ENCODE data around the gene COL4A1.

The COL4A1 gene

GRCh38 chr13:110254751-110255553, 52.0 kb downstream of the COL4A1 start:
- DNase-seq, result no peak

DNA sequence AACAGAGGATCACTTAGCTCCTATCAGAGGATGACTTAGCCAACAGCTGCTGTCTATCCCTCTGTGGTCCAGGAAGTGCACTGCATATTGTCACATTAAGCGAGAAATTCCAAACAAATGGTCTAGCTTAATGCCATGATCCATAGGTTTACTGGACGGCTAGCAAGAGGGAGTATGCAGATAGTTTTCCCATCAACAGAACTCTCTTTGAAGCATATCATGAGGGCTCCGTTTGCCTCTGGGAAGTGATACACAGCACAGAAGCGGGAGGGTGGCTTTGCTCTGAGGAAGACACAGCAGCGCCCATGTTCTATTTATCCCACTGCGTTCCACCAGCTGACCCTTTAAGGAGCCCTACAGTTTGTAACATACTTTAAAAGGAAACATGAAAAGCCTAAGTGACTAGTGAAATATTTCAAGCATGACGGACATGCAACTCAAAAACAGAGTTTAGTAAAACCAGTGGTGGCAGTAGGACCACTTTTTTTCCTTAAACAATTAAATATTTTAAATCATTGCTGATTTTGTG, 52.7 kb downstream of the COL4A1 start:
- DNase-seq, result no peak

DNA sequence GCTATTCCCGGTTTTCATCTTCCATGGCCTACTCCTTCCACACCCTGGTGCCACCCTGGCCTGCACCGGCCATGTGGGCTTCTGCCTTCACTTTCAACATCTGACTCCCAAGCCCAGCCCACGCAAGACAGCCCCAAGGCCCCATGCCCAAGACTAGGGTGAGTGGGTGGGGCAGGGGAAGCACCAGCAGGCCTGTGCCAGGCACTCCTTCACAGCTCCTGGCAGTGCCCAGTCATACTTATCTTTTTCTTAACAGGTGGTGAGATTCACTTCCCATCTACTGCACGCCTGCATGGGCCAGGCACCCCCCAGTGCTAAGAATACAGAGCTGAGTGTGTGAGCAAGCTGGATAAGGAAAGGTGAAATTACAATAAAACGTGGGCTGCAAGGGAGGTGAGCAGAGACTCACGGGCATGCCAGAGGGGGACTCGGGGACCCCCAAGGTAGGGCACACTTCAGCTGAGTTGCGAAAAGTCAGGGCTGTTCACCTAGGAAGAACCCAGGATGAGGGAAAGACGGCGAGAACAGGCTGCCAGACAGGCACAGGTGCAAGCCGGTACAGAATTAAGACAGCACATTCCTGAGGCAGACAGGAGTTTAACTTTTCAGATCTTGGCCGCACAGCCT, 55.7 kb downstream of the COL4A1 start:
- DNase-seq, result no peak

- DNase-seq, result no peak
These were observed 56.6 kb downstream of the COL4A1 start for GRCh38 chr13:110250258-110250891.

GRCh38 chr13:110249326-110249725, 57.6 kb downstream of the COL4A1 start:
- no peak for DNase-seq

DNA sequence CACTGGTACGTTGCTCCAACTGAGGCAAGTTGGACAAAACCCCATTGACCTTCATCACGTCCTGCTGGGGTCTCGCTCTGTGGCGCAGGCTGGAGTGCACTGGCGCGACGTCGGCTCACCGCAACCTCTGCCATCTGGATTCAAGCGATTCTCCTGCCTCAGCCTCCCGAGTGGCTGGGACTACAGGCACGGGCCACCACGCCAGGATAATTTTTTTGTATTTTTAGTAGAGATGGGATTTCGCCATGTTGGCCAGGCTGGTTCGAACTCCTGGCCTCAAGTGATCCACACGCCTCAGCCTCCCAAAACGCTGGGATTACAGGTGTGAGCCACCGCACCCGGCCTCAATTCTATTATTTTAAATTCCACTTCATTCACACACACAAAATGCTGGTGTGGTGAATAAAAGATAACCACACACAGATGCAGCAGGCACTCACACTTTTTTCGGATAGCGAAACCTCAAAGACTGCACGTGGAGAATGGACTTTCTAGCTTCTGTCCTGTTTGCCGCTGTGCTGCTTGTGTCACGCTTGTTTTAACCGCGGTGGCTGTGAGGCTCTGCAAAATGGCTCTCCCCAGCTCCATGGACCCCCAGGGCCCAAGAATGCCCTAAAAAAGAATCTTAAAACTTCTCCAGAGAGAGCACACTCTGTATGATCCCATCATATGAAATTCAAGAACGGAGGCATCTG, 58.4 kb downstream of the COL4A1 start:
- no peak for DNase-seq

GRCh38 chr13:110246530-110246929, 60.4 kb downstream of the COL4A1 start:
- no peak for DNase-seq

- DNase-seq, result no peak
These were observed 61.5 kb downstream of the COL4A1 start for GRCh38 chr13:110245416-110245899.

DNA sequence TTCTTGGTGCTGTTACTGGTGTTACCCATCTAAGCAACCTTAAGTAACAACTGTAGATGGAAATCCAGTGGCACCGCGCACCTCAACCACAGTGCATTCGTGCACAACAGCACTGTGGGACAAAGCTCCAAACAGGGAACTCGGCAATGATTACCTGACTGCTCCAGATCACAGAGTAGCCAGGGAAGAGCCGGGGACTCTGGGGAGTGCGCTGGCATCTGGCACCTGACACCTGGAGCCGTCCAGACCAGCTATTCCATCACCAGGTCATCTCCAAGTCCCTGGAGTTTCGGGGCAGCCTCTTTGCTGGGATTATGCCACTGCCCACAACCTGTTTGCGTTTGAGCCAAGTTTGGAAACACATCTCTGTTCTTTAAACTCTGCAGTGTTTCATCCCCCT, 62.0 kb downstream of the COL4A1 start:
- DNase-seq, result no peak

GRCh38 chr13:110244071-110244830, 62.7 kb downstream of the COL4A1 start:
- DNase-seq, result no peak

- no peak for DNase-seq
These were observed 64.3 kb downstream of the COL4A1 start for GRCh38 chr13:110242615-110243014.

GRCh38 chr13:110240943-110241342, 66.0 kb downstream of the COL4A1 start:
- no peak for DNase-seq

- DNase-seq, result no peak
These were observed 66.6 kb downstream of the COL4A1 start for GRCh38 chr13:110240352-110240751.

DNA sequence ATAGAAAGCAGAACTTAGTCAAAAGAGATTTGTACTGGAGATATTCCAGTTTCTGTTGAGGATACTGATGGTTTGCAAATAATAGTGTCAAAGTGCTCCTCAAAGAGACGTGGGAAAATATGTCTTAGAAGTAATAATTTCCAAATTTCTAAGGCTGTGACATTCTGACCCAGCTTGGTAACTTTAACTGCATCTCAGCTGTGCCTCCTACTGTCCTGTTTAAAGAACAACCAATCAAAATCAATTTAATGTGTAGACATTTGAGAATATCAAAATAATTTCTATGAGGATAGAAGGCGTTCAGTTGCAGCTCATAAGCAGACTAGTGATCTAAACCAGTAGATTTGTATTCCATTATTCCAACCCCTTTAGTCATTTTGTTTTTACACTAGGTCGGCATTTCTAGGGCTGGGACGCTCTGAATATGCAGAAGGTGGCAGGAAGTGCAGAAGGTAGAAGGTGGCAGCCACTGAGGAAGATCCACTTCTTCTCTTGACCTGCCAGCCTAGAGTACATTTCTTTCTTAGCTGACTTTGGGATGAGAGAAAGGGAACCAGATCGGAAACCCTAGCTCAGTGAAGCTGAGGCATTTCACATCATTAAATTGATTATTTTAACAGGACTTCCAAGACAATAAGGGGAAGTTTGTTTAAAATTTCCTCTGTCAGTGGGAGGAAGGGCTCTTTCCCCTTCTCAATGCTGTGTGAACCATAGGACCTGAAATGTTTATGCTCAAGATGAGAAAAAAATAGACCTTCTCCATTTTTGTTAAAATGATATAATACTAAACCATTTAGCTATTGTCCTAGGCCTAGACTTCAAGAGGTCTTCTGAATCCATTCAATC, 67.5 kb downstream of the COL4A1 start:
- no peak for DNase-seq

GRCh38 chr13:110238818-110239195, 68.2 kb downstream of the COL4A1 start:
- DNase-seq, result no peak

DNA sequence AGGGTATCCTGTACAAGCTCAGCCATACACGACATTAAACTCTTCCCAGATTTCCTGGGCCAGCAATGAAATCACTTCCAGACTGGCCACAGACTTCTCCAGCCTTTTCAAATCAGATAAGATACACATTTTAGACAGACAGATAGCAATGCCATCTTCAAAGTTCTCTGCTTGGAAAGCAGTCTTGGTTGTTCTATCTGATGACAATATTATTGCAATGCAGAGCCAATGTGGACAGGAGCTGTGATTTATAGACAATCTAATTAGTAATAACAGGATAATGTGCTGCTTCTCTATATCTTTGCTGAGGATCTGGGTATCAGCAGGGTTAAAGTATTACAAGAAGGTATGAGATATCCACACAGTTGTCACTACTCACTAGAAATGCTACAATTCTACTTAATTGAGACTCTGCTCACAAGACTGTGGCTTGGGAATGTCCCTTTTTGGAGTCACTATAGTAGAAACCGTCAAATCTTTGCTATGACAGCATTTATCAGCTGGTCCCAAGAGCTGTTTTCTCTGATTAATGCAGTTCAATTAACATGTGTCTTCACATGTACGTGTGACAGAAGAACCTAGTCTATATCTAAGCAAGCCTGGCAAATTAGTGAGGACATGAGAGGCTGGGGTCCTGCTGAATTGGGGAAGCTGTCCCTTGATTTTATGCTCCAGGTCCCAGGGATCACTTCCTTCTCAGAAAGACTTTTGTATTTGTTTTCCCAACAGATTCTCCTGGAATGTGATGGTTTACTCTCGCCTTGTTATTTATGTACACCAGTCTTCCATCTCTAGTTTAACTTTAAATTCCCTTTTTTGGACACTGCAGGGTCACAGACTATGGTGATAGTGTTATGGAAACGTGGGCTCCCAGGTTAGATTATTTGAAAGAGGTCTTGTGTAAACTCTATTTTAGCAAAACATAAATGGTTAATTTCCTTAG, 68.8 kb downstream of the COL4A1 start:
- no peak for DNase-seq

DNA sequence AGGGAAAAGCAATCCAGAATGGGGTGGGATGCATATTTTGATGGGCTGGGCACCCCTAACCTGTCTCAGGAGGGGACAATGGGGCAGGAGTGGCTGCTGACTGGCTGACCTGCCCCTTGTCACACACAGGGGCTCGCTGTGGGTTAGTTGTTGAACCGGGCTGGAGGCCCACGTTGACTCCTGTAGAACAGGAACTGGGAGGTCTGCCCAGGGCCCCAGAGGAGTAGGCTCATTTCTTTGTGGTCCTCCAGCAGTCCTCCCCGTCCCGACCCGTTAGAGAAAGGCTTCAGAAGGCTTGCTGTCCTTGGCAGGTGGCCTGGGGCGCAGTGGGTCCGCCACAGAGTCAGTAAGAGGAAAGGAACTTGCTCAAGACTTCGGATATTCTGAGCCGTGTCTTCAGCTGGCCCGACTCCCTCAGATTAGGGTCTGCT, 70.1 kb downstream of the COL4A1 start:
- no peak for DNase-seq

- no peak for DNase-seq
These were observed 70.5 kb downstream of the COL4A1 start for GRCh38 chr13:110236431-110236830.

DNA sequence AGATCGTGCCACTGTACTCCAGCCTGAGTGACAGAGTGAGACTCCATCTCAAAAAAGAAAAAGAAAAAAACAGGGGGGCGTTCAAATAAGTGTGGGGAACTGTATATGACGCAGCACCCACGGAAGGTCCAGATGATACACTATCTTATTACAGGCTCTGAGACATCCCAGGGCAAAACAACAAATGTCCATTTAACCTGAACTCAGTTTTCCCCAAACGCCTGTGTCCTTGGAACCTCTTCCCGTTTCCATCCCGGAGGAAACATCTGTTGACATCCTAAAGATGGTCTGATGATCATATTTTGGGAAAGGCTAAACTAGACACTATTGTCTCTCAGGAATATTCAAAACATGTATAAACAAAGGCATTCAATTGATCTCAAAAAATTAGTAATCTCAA, 72.4 kb downstream of the COL4A1 start:
- no peak for DNase-seq

DNA sequence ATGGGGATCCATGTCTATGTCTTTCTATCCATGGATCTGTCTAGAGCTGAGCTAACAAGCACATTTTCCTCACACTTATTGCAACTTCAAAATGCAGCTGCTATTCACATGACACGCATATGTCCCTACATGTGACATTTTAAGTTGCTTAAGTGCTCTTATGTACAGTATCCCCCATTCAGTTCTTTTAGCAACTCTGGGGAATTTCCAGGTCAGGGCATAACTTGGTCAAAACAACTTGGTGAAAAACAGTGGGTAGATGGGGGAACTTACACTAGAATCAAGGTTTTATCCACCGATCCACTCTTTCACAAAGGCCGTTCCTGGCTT, 73.0 kb downstream of the COL4A1 start:
- no peak for DNase-seq
